B cell (primary cell): ENCODE measurements around the gene TRIM31.

Source experiments
- CTCF ChIP-seq: fragments of 200-600 bp; IDR thresholded peaks from one replicate; pipeline ENCODE4 v1.8.0; 2022; ENCODE audit warnings: antibody characterized with exemption, mild to moderate bottlenecking
- EZH2 ChIP-seq: IDR thresholded peaks from 2 replicates; pipeline ENCODE4 v1.6.1; 2012; ENCODE audit warnings: borderline replicate concordance, low read depth, mild to moderate bottlenecking, moderate library complexity, low read length; ENCODE audit not compliant: insufficient read depth, poor library complexity, severe bottlenecking

DNA sequence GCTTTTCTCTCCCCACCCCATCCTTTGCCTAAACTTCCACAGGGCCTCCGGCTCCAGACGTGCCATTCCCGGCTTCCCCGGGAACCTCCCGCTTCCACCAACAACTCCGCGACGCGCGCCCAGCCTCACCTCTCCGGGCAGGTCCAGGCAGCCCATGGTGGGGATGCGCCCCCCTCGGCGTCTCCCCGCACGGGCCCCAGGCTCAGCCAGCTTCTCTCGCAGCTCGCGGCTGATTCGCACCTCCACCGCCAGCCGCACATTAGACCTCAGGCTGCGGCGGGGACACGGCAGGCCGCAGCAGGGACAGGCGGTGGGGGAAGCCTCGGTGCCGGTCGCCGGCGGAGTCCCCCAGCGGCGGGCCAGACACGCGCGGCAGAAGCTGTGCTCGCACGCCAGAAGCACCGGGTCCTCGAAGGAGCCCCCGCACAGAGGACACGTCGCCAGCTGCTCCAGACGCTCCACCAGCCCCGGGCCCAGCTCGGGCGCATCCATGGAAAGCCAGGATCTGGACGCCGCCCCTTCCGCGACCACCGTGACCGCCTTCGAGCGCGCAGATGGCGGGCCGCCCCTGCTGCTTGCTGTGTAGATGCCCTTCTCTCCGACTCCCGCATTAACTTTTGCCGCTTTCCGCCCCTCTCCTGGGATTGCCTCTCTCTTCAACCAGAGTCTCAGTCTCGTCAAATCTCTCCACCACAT, 37.6 kb downstream of the TRIM31 start, which contains the start of gene RNF39:
- TF ChIP-seq CTCF (no peak), EZH2 (no peak)
